CD14-positive monocyte (primary cell): ENCODE results near the gene CHPF. TPM values are rescaled to one million over a fixed set of nuclear protein-coding genes. Genes with fewer than 3 reads are reported as not detected.

Experiments used
- DNase-seq, 3 donors: peaks; one replicate each; pipeline ENCODE4 v3.0.0-alpha.2; 2011 to 2022
- H2AFZ ChIP-seq: 2 replicates; pipeline ENCODE4 v1.6.0; 2012; ENCODE audit warnings: mild to moderate bottlenecking, low read depth, low read length, inconsistent platforms; ENCODE audit not compliant: insufficient read depth, poor library complexity, severe bottlenecking
- H3K27ac ChIP-seq, 2 donors: 1 replicate in 1 of 2; 2 replicates in 1 of 2; pipeline ENCODE4 v1.5.1; 2012 to 2013; ENCODE audit warnings: low read length in 2 of 2, control low read depth in 1 of 2, inconsistent platforms in 1 of 2, low read depth in 1 of 2, mild to moderate bottlenecking in 1 of 2
- H3K27me3 ChIP-seq, 2 donors: one replicate each; pipeline versions ENCODE4 v1.6.0 to v1.6.1; 2011 to 2013; ENCODE audit warnings: low read length in 2 of 2; ENCODE audit not compliant: control insufficient read depth in 2 of 2, insufficient read depth in 2 of 2
- H3K36me3 ChIP-seq, 2 donors: replicated peaks in 1 of 2; 1 replicate in 1 of 2; 2 replicates in 1 of 2; pipeline versions ENCODE4 v1.5.1 to v1.6.1; 2012 to 2013; ENCODE audit warnings: low read length in 2 of 2, control low read depth in 1 of 2, inconsistent platforms in 1 of 2, mild to moderate bottlenecking in 1 of 2; ENCODE audit not compliant: insufficient read depth in 2 of 2, control insufficient read depth in 1 of 2
- H3K4me1 ChIP-seq, 2 donors: 1 replicate in 1 of 2; 2 replicates in 1 of 2; pipeline versions ENCODE4 v1.5.1 to v1.6.1; 2012 to 2013; ENCODE audit warnings: low read length in 2 of 2, control low read depth in 1 of 2, inconsistent platforms in 1 of 2, mild to moderate bottlenecking in 1 of 2, moderate library complexity in 1 of 2; ENCODE audit not compliant: insufficient read depth in 2 of 2, control insufficient read depth in 1 of 2
- H3K4me2 ChIP-seq: replicated peaks from 2 replicates; pipeline ENCODE3; 2012; ENCODE audit warnings: low read length, moderate library complexity, mild to moderate bottlenecking; ENCODE audit not compliant: poor library complexity, severe bottlenecking; ENCODE audit errors: extremely low read depth
- H3K4me3 ChIP-seq, 3 experiments: fragments of 200-600 bp in 1 of 3; sonication (generic) in 1 of 3; replicated peaks in 1 of 3; 1 replicate in 2 of 3; 2 replicates in 1 of 3; pipeline ENCODE4 v1.5.1; 2011 to 2013; ENCODE audit warnings: low read length in 3 of 3, mild to moderate bottlenecking in 3 of 3, control low read depth in 2 of 3, low read depth in 2 of 3, inconsistent platforms in 1 of 3, moderate library complexity in 1 of 3
- H3K79me2 ChIP-seq: 2 replicates; pipeline ENCODE4 v1.6.0; 2012; ENCODE audit warnings: mild to moderate bottlenecking, control low read depth, inconsistent platforms, low read length, moderate library complexity; ENCODE audit not compliant: insufficient read depth
- H3K9ac ChIP-seq: 2 replicates; pipeline ENCODE4 v1.6.0; 2017; ENCODE audit warnings: low read length, mild to moderate bottlenecking; ENCODE audit not compliant: insufficient read depth, poor library complexity, severe bottlenecking
- H3K9me3 ChIP-seq, 2 donors: replicated peaks in 1 of 2; 1 replicate in 1 of 2; 2 replicates in 1 of 2; pipeline versions ENCODE4 v1.5.1 to v1.6.1; 2012 to 2013; ENCODE audit warnings: low read length in 2 of 2, control low read depth in 1 of 2; ENCODE audit not compliant: control insufficient read depth in 1 of 2, insufficient read depth in 1 of 2
- H4K20me1 ChIP-seq: 2 replicates; pipeline ENCODE4 v1.6.0; 2012; ENCODE audit warnings: mild to moderate bottlenecking, low read length, control low read depth, moderate library complexity; ENCODE audit not compliant: insufficient read depth
- H3K27ac Mint-ChIP-seq, 7 donors: one replicate each; pipeline ENCODE4 v1.8.0; 2020; ENCODE audit warnings: mild to moderate bottlenecking in 7 of 7, mixed read lengths in 7 of 7, moderate library complexity in 6 of 7, inconsistent platforms in 2 of 7
- H3K27me3 Mint-ChIP-seq, 3 donors: one replicate each; pipeline ENCODE4 v1.8.0; 2021 to 2022; ENCODE audit warnings: low read depth in 3 of 3, mild to moderate bottlenecking in 3 of 3, mixed read lengths in 3 of 3, moderate library complexity in 3 of 3, inconsistent platforms in 1 of 3
- H3K36me3 Mint-ChIP-seq, 2 donors: one replicate each; pipeline ENCODE4 v1.8.0; 2020; ENCODE audit warnings: mixed read lengths in 2 of 2, inconsistent platforms in 1 of 2, mild to moderate bottlenecking in 1 of 2
- H3K4me1 Mint-ChIP-seq: one replicate; pipeline ENCODE4 v1.8.0; 2020; ENCODE audit warnings: mild to moderate bottlenecking, mixed read lengths
- H3K4me3 Mint-ChIP-seq, 2 donors: one replicate each; pipeline ENCODE4 v1.8.0; 2020; ENCODE audit warnings: mild to moderate bottlenecking in 2 of 2, mixed read lengths in 2 of 2, moderate library complexity in 1 of 2
- H3K9me3 Mint-ChIP-seq, 7 donors: one replicate each; pipeline ENCODE4 v1.8.0; 2020 to 2022; ENCODE audit warnings: mixed read lengths in 7 of 7, mild to moderate bottlenecking in 6 of 7, moderate library complexity in 6 of 7, inconsistent platforms in 2 of 7
- WGBS: methylation state at CpG from one replicate; pipeline ENCODE4 v1.1.5; 2013; ENCODE audit warnings: missing lambda C conversion rate; ENCODE audit not compliant: insufficient coverage; 5-methylcytosine and 5-hydroxymethylcytosine counted together
- intact Hi-C, 2 donors: fragments of 100-400 bp; cut with micrococcal nuclease; formaldehyde crosslinking; loops; one replicate each; pipeline versions ENCODE4 v1.15.0 to v1.15.1; 2023
- polyA plus RNA-seq, 3 donors: library from polyadenylated mRNA; depleted of rRNA in 1 of 3; unstranded in 2 of 3; stranded (reverse) in 1 of 3; fragments of 300-500 nt in 2 of 3; fragments of >200 nt in 1 of 3; fragmentation: Illumina TruSeq in 2 of 3; gene quantifications; 1 replicate in 2 of 3; 2 replicates in 1 of 3; pipeline ENCODE4 v1.2.3, GENCODE V29; 2012 to 2021
- TF ChIP-seq, protein P1 (sequence below): fragments of 200-600 bp; IDR thresholded peaks from one replicate; pipeline ENCODE4 v1.8.0; 2022; ENCODE audit warnings: antibody characterized with exemption, mild to moderate bottlenecking

Gene CHPF
- polyA plus RNA-seq, 3 donors: 0.09 to 0.32 (median 0.09) TPM

DNA sequence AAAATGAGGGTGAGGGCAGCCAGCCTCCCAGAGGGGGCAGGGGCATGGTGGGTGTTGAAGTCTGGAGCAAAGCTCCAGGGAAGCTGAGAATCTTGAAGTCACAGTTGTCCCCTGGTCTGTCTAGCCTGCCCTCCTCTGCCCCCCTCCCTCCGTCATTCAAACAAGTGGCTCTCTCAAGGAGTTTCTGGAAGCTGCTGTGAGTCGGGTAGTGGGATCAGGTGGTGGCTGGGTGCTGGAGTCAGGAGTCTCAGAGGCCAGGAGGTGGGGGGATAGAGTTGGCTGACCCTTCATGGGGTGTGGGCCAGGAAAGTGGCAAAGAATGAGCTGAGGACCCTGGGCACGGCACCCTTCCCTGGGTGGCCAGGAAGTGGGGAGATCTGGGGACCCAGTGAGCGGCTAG, 29.8 kb downstream of the CHPF start:
- Mint-ChIP-seq H3K9me3 (peaks cover 2 to 24% (median 14%) of the 10 kb centered on the region in 7 donors), H3K27me3 (peaks cover 77 to 98% (median 78%) of the 10 kb centered on the region in 3 donors), H3K4me3 (peak overlapping the region in 1 of 2 donors; percentile 80), H3K36me3 (peaks cover 0 to 2% of the 10 kb centered on the region in 2 donors), H3K4me1 (peaks cover 18% of the 10 kb centered on the region), H3K27ac (no peak overlapping the region)
- Histone ChIP-seq H3K9me3 (peaks cover 6 to 26% of the 10 kb centered on the region in 2 donors), H3K79me2 (no peaks in the 10 kb centered on the region), H3K27ac (no peak overlapping the region), H3K4me1 (no peaks in the 10 kb centered on the region), H3K9ac (no peak overlapping the region), H3K4me2 (no peak overlapping the region), H3K4me3 (no peak overlapping the region), H2AFZ (no peak overlapping the region), H4K20me1 (peaks cover 6% of the 10 kb centered on the region), H3K36me3 (no peaks in the 10 kb centered on the region), H3K27me3 (peaks cover 33 to 80% of the 10 kb centered on the region in 2 donors)
- TF ChIP-seq, protein P1, sequence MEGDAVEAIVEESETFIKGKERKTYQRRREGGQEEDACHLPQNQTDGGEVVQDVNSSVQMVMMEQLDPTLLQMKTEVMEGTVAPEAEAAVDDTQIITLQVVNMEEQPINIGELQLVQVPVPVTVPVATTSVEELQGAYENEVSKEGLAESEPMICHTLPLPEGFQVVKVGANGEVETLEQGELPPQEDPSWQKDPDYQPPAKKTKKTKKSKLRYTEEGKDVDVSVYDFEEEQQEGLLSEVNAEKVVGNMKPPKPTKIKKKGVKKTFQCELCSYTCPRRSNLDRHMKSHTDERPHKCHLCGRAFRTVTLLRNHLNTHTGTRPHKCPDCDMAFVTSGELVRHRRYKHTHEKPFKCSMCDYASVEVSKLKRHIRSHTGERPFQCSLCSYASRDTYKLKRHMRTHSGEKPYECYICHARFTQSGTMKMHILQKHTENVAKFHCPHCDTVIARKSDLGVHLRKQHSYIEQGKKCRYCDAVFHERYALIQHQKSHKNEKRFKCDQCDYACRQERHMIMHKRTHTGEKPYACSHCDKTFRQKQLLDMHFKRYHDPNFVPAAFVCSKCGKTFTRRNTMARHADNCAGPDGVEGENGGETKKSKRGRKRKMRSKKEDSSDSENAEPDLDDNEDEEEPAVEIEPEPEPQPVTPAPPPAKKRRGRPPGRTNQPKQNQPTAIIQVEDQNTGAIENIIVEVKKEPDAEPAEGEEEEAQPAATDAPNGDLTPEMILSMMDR: no peak
- 6% methylated on average over 2 of the region's 4 CpGs for WGBS
- intact Hi-C loops: no loop called here
- no peak for DNase-seq

- Histone ChIP-seq H2AFZ (no peak overlapping the region), H3K79me2 (no peaks in the 10 kb centered on the region), H3K4me3 (no peak overlapping the region), H3K4me2 (no peak overlapping the region), H3K9ac (no peak overlapping the region), H3K4me1 (no peaks in the 10 kb centered on the region), H3K27me3 (peaks cover 33 to 80% of the 10 kb centered on the region in 2 donors), H3K9me3 (peaks cover 6 to 26% of the 10 kb centered on the region in 2 donors), H4K20me1 (peaks cover 6% of the 10 kb centered on the region), H3K36me3 (no peaks in the 10 kb centered on the region), H3K27ac (no peak overlapping the region)
- H3K27ac Mint-ChIP-seq: no peak overlapping the region
- peaks cover 18% of the 10 kb centered on the region for H3K4me1 Mint-ChIP-seq
- 16% methylated on average over 16 of the region's 16 CpGs for WGBS
- TF ChIP-seq, protein P1: no peak
- H3K9me3 Mint-ChIP-seq: peaks cover 2 to 24% (median 14%) of the 10 kb centered on the region in 7 donors
- peaks cover 73 to 96% (median 79%) of the 10 kb centered on the region in 3 donors for H3K27me3 Mint-ChIP-seq
- H3K4me3 Mint-ChIP-seq: peak overlapping the region in 1 of 2 donors; percentile 80
- intact Hi-C loops: no loop called here
- DNase-seq: no peak
- peaks cover 4 to 5% of the 10 kb centered on the region in 2 donors for H3K36me3 Mint-ChIP-seq
These were observed 30.9 kb downstream of the CHPF start for GRCh38 chr2:219512524-219513216.
